ENCODE measurements around the gene DCDC2.

- no peak for TF ChIP-seq POLR2AphosphoS5 (IDR thresholded peaks at IDR 0.05)
- TF ChIP-seq, protein P1, sequence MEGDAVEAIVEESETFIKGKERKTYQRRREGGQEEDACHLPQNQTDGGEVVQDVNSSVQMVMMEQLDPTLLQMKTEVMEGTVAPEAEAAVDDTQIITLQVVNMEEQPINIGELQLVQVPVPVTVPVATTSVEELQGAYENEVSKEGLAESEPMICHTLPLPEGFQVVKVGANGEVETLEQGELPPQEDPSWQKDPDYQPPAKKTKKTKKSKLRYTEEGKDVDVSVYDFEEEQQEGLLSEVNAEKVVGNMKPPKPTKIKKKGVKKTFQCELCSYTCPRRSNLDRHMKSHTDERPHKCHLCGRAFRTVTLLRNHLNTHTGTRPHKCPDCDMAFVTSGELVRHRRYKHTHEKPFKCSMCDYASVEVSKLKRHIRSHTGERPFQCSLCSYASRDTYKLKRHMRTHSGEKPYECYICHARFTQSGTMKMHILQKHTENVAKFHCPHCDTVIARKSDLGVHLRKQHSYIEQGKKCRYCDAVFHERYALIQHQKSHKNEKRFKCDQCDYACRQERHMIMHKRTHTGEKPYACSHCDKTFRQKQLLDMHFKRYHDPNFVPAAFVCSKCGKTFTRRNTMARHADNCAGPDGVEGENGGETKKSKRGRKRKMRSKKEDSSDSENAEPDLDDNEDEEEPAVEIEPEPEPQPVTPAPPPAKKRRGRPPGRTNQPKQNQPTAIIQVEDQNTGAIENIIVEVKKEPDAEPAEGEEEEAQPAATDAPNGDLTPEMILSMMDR (IDR thresholded peaks at IDR 0.05) = no peak
- TF ChIP-seq POLR2A (IDR thresholded peaks at IDR 0.05) = no peak
Measured at GRCh38 chr6:24391208-24391607, 33.3 kb upstream of the DCDC2 start.

All from sigmoid colon (tissue), 4 donors.